SK-N-SH (cell line): ENCODE results near the gene MRM1. TPM values are rescaled to one million over a fixed set of nuclear protein-coding genes. Genes with fewer than 3 reads are reported as not detected.
A peak's percentile ranks its signal among the peaks of the same experiment; 100 is the strongest.

Source experiments
- CTCF ChIA-PET: fragments of 300-600, 350-600 bp; formaldehyde crosslinking; extraction: SDS; loops from one replicate; lab custom pipeline; 2021; lab: Yijun Ruan, JAX
- POLR2A ChIA-PET: fragments of 350-600 bp; sonication (Branson Sonifier 250); formaldehyde crosslinking; extraction: SDS; loops from one replicate; lab custom pipeline; 2020; ENCODE audit warnings: antibody characterized with exemption, inconsistent platforms; lab: Yijun Ruan, JAX
- DNase-seq: peaks from one replicate; pipeline ENCODE4 v3.0.0; 2012
- H2AFZ ChIP-seq: fragments of 200-600 bp; sonication (generic); 2 replicates; pipeline ENCODE4 v1.8.1; 2016; ENCODE audit warnings: antibody characterized with exemption, mild to moderate bottlenecking, low read depth
- H3F3A ChIP-seq: fragments of 200-600 bp; sonication (generic); replicated peaks from 2 replicates; pipeline ENCODE3; 2016; ENCODE audit warnings: antibody characterized with exemption, mild to moderate bottlenecking; ENCODE audit not compliant: insufficient read depth
- H3K27ac ChIP-seq, 2 experiments: fragments of 200-500 bp in 1 of 2; fragments of 200-600 bp in 1 of 2; sonication (Bioruptor generic) in 1 of 2; sonication (generic), shearing (Covaris generic) in 1 of 2; 2 replicates each; pipeline versions ENCODE4 v1.5.1 to v1.6.1; 2014 to 2016; ENCODE audit warnings: low read depth in 2 of 2, inconsistent platforms in 1 of 2, low read length in 1 of 2, mild to moderate bottlenecking in 1 of 2, mixed read lengths in 1 of 2
- H3K27me3 ChIP-seq: fragments of 200-600 bp; sonication (generic), shearing (Covaris generic); 2 replicates; pipeline ENCODE4 v1.6.1; 2016; ENCODE audit warnings: mixed run types; ENCODE audit not compliant: insufficient read depth
- H3K36me3 ChIP-seq, 2 experiments: fragments of 200-500 bp in 1 of 2; fragments of 200-600 bp in 1 of 2; sonication (Bioruptor generic) in 1 of 2; sonication (generic) in 1 of 2; replicated peaks in 1 of 2; 2 replicates each; pipeline versions ENCODE3 to v1.5.1; 2014 to 2016; ENCODE audit warnings: low read length in 1 of 2, mild to moderate bottlenecking in 1 of 2; ENCODE audit not compliant: insufficient read depth in 2 of 2, control insufficient read depth in 1 of 2
- H3K4me1 ChIP-seq, 2 experiments: fragments of 200-500 bp in 1 of 2; fragments of 200-600 bp in 1 of 2; sonication (Bioruptor generic) in 1 of 2; sonication (generic), shearing (Covaris generic) in 1 of 2; 2 replicates each; pipeline versions ENCODE4 v1.5.1 to v1.6.1; 2014 to 2016; ENCODE audit warnings: low read depth in 1 of 2, low read length in 1 of 2, mixed run types in 1 of 2; ENCODE audit not compliant: insufficient read depth in 2 of 2, control insufficient read depth in 1 of 2
- H3K4me2 ChIP-seq: fragments of 200-600 bp; sonication (generic), shearing (Covaris generic); 2 replicates; pipeline ENCODE4 v1.6.1; 2017; ENCODE audit warnings: mixed run types
- H3K4me3 ChIP-seq, 2 experiments: fragments of 200-500 bp in 1 of 2; fragments of 200-600 bp in 1 of 2; sonication (Bioruptor generic) in 1 of 2; sonication (generic), shearing (Covaris generic) in 1 of 2; 2 replicates each; pipeline versions ENCODE4 v1.5.1 to v1.8.1; 2014 to 2016; ENCODE audit warnings: low read depth in 2 of 2, inconsistent platforms in 1 of 2, low read length in 1 of 2, mild to moderate bottlenecking in 1 of 2, mixed read lengths in 1 of 2, moderate library complexity in 1 of 2
- H3K79me2 ChIP-seq: fragments of 200-600 bp; sonication (generic); 2 replicates; pipeline ENCODE4 v1.8.1; 2017; ENCODE audit warnings: mild to moderate bottlenecking; ENCODE audit not compliant: insufficient read depth
- H3K9ac ChIP-seq: fragments of 200-600 bp; sonication (generic); 2 replicates; pipeline ENCODE4 v1.6.1; 2017; ENCODE audit warnings: mixed run types
- H3K9me2 ChIP-seq: fragments of 200-600 bp; sonication (generic); 2 replicates; pipeline ENCODE4 v1.6.1; 2017; ENCODE audit warnings: mixed run types
- H3K9me3 ChIP-seq: fragments of 200-600 bp; sonication (generic); 2 replicates; pipeline ENCODE4 v1.6.1; 2017; ENCODE audit warnings: mixed run types, mild to moderate bottlenecking, moderate library complexity
- H4K20me1 ChIP-seq: fragments of 200-600 bp; sonication (generic); 2 replicates; pipeline ENCODE4 v1.6.1; 2017; ENCODE audit warnings: mild to moderate bottlenecking, mixed run types; ENCODE audit not compliant: insufficient read depth
- CHD2 ChIP-seq: fragments of 150-350 bp; IDR thresholded peaks from 2 replicates; pipeline ENCODE4 v1.6.1; 2018; ENCODE audit warnings: low read length; ENCODE audit not compliant: partially characterized antibody
- ELF1 ChIP-seq: IDR thresholded peaks from 2 replicates; pipeline ENCODE4 v1.4.0; 2012
- EZH2phosphoT487 ChIP-seq: fragments of 200-600 bp; sonication (generic); IDR thresholded peaks from 2 replicates; pipeline ENCODE4 v1.6.1; 2017; ENCODE audit warnings: low read depth, mixed run types, mild to moderate bottlenecking, antibody characterized with exemption, moderate library complexity, borderline replicate concordance
- FOSL2 ChIP-seq: IDR thresholded peaks from 2 replicates; pipeline ENCODE4 v1.4.0; 2012; ENCODE audit warnings: low read depth, mild to moderate bottlenecking, moderate library complexity, borderline replicate concordance
- FOXJ3 ChIP-seq: sonication (generic); formaldehyde crosslinking; IDR thresholded peaks from 2 replicates; pipeline ENCODE4 v1.5.1; 2020; ENCODE audit warnings: mild to moderate bottlenecking, missing genetic modification reagents
- GABPA ChIP-seq: IDR thresholded peaks from 2 replicates; pipeline ENCODE4 v1.4.0; 2012; ENCODE audit warnings: low read depth, mild to moderate bottlenecking
- GATA2 ChIP-seq: sonication (generic); formaldehyde crosslinking; IDR thresholded peaks from 2 replicates; pipeline ENCODE4 v1.5.0; 2020; ENCODE audit warnings: mild to moderate bottlenecking, missing genetic modification reagents
- NFIC ChIP-seq: IDR thresholded peaks from 2 replicates; pipeline ENCODE4 v1.4.0; 2012; ENCODE audit warnings: borderline replicate concordance
- NRF1 ChIP-seq: IDR thresholded peaks from 2 replicates; pipeline ENCODE4 v1.6.1; 2012; ENCODE audit warnings: low read depth, mild to moderate bottlenecking, low read length
- RAD21 ChIP-seq: IDR thresholded peaks from 2 replicates; pipeline ENCODE4 v1.6.1; 2012; ENCODE audit warnings: mild to moderate bottlenecking, low read length
- RCOR1 ChIP-seq: fragments of 150-350 bp; IDR thresholded peaks from 2 replicates; pipeline ENCODE4 v1.6.1; 2017; ENCODE audit warnings: antibody characterized with exemption, low read length
- RFX5 ChIP-seq: IDR thresholded peaks from 2 replicates; pipeline ENCODE4 v1.6.1; 2012; ENCODE audit warnings: mild to moderate bottlenecking, improper control_type of control experiment, low read length
- SIN3A ChIP-seq: IDR thresholded peaks from 2 replicates; pipeline ENCODE4 v1.6.1; 2012; ENCODE audit warnings: low read depth, mild to moderate bottlenecking, low read length, moderate library complexity, borderline replicate concordance
- TEAD4 ChIP-seq: IDR thresholded peaks from 2 replicates; pipeline ENCODE4 v1.4.0; 2012; ENCODE audit warnings: mild to moderate bottlenecking, borderline replicate concordance; ENCODE audit not compliant: insufficient read depth
- WGBS: methylation state at CpG from one replicate; pipeline ENCODE4 v1.1.6; 2017; ENCODE audit warnings: low lambda C conversion rate; 5-methylcytosine and 5-hydroxymethylcytosine counted together
- polyA plus RNA-seq, 3 experiments: library from polyadenylated mRNA; depleted of rRNA; stranded (reverse); fragments of >200 nt; gene quantifications; 2 replicates each; pipeline ENCODE4 v1.2.3, GENCODE V29; 2012
- TF ChIP-seq, protein P1 (sequence below): IDR thresholded peaks from 2 replicates; pipeline ENCODE4 v1.4.0; 2012; ENCODE audit warnings: low read depth
- TF ChIP-seq, protein P2 (sequence below): IDR thresholded peaks from 2 replicates; pipeline ENCODE4; 2012
- TF ChIP-seq, protein P3 (sequence below): fragments of 150-350 bp; IDR thresholded peaks from 2 replicates; pipeline ENCODE4 v1.6.1; 2016; ENCODE audit warnings: mild to moderate bottlenecking, low read depth, low read length
- TF ChIP-seq, protein P4 (sequence below): fragments of 200-600 bp; sonication (generic); IDR thresholded peaks from 2 replicates; pipeline ENCODE4 v1.6.1; 2017; ENCODE audit warnings: antibody characterized with exemption, mild to moderate bottlenecking, moderate library complexity
- TF ChIP-seq, protein P5 (sequence below): fragments of 150-350 bp; IDR thresholded peaks from 2 replicates; pipeline ENCODE4 v1.6.1; 2017; ENCODE audit warnings: antibody characterized with exemption, low read length, low read depth, borderline replicate concordance

The MRM1 gene
- polyA plus RNA-seq, 1 of the 3 experiments (the other 2 are of a cell fraction) = 9.8 TPM

DNA sequence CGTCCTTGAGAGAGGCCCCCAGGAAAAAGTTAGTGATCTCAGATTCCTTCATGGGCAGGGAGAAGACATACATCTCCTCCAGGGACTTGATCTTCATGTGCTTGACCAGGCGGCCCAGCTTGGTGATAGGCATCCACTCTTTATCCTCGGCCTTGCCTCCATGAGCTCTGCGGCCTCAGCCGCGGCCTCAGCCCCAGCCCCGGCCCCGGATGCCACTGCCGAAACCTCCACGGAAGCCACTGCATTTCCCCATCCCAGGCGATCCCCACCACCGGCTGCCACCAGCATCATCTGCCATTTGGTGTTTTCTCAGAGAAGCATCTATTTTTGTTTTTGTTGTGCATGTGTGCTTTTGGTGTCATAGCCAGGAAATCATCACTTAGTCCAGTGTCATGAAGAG lies 26.4 kb upstream of the MRM1 start (continued):
- no peak for TF ChIP-seq NRF1

DNA sequence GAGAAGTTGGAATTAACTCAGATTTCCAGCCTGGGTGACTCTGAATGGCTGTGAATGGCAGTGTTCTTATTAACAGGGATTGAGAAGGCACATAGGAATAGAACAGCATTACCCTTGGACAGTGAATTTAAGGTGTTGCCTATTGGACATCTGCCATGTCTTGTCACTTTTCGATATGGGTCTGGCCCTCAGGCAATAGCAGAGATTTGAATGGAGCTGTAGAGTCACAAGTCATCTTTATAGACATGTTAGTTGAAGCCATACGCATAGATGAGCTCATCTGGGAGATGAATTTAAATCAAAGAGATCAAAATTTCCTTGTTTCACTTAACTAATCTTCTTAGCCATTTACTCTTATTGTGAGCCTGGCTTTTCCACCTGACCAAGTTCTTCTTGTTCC lies 24.6 kb upstream of the MRM1 start:
- no peak for DNase-seq
- H3F3A ChIP-seq = peaks cover 18% of the 10 kb centered on the region
- CTCF ChIA-PET = interaction anchor here (0.9 kb wide), 1 partner anchor 26 kb away, joined by 3 read pairs; no protein-coding TSS in a partner anchor
- H3K27me3 ChIP-seq = no peaks in the 10 kb centered on the region
- H3K4me1 ChIP-seq = no peaks in the 10 kb centered on the region
- H3K27ac ChIP-seq = no peak overlapping the region
- H2AFZ ChIP-seq = no peak overlapping the region
- no peaks in the 10 kb centered on the region for H3K9me2 ChIP-seq
- TF ChIP-seq, protein P1, sequence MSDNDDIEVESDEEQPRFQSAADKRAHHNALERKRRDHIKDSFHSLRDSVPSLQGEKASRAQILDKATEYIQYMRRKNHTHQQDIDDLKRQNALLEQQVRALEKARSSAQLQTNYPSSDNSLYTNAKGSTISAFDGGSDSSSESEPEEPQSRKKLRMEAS = no peak
- TF ChIP-seq, protein P2, sequence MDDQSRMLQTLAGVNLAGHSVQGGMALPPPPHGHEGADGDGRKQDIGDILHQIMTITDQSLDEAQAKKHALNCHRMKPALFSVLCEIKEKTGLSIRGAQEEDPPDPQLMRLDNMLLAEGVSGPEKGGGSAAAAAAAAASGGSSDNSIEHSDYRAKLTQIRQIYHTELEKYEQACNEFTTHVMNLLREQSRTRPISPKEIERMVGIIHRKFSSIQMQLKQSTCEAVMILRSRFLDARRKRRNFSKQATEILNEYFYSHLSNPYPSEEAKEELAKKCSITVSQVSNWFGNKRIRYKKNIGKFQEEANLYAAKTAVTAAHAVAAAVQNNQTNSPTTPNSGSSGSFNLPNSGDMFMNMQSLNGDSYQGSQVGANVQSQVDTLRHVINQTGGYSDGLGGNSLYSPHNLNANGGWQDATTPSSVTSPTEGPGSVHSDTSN = no peak
- TF ChIP-seq GABPA (no peak), RAD21 (no peak)
- no peak overlapping the region for H3K9ac ChIP-seq
- H3K36me3 ChIP-seq = peaks cover 38 to 59% of the 10 kb centered on the region in 2 experiments
- H4K20me1 ChIP-seq = peaks cover 52% of the 10 kb centered on the region
- no peak overlapping the region for H3K4me3 ChIP-seq
- H3K4me2 ChIP-seq = no peak overlapping the region
- POLR2A ChIA-PET = no interaction called here
- WGBS = 91% methylated on average over 2 of the region's 2 CpGs
- no peaks in the 10 kb centered on the region for H3K9me3 ChIP-seq
- H3K79me2 ChIP-seq = peaks cover 72% of the 10 kb centered on the region

DNA sequence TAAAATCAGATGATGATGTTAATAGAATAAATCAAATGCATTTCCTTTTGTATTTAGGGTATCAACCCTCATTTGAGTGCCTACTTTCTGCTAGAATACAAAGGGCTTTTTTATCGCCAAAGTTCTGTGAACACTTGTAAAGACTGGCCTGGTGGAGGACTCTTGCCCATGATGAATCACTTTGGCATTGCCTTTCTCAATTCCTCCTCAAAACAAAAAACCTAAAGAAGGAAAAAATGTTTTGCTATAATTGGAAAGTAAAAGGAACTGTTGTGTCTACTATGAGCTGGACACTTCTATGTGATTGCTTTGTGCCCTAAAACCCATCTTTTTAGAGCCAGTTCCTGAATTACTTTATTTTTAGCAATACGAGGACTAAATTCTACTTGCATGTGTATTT lies 22.7 kb upstream of the MRM1 start:
- no peaks in the 10 kb centered on the region for H3K27me3 ChIP-seq
- ChIA-PET CTCF (interaction anchor here (0.9 kb wide), 1 partner anchor 469 kb away, joined by 3 read pairs; no protein-coding TSS in a partner anchor), POLR2A (no interaction called here)
- no peaks in the 10 kb centered on the region for H3K9me3 ChIP-seq
- no peaks in the 10 kb centered on the region for H3K4me1 ChIP-seq
- H3F3A ChIP-seq = peaks cover 9% of the 10 kb centered on the region
- peaks cover 68% of the 10 kb centered on the region for H3K79me2 ChIP-seq
- no peaks in the 10 kb centered on the region for H3K9me2 ChIP-seq
- peaks cover 43% of the 10 kb centered on the region for H4K20me1 ChIP-seq
- H2AFZ ChIP-seq = no peak overlapping the region
- 0 out of 2 replicates have a peak overlapping the region, but pooled peaks have one; percentile 10 for H3K4me2 ChIP-seq
- no peak overlapping the region for H3K4me3 ChIP-seq
- whole genome bisulfite sequencing = 98% methylated on average over 2 of the region's 2 CpGs
- peaks cover 37 to 56% of the 10 kb centered on the region in 2 experiments for H3K36me3 ChIP-seq
- DNase-seq = no peak
- H3K9ac ChIP-seq = no peak overlapping the region
- H3K27ac ChIP-seq = no peak overlapping the region
- TF ChIP-seq FOSL2 (no peak), RCOR1 (no peak), ELF1 (no peak), EZH2phosphoT487 (no peak), GATA2 (no peak), RAD21 (no peak), NFIC (no peak), TEAD4 (no peak), SIN3A (no peak), GABPA (no peak), CHD2 (no peak), FOXJ3 (CRISPR knock-in tag) (no peak), RFX5 (no peak), NRF1 (no peak)
- TF ChIP-seq, protein P3, sequence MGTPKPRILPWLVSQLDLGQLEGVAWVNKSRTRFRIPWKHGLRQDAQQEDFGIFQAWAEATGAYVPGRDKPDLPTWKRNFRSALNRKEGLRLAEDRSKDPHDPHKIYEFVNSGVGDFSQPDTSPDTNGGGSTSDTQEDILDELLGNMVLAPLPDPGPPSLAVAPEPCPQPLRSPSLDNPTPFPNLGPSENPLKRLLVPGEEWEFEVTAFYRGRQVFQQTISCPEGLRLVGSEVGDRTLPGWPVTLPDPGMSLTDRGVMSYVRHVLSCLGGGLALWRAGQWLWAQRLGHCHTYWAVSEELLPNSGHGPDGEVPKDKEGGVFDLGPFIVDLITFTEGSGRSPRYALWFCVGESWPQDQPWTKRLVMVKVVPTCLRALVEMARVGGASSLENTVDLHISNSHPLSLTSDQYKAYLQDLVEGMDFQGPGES = no peak
- TF ChIP-seq, protein P4, sequence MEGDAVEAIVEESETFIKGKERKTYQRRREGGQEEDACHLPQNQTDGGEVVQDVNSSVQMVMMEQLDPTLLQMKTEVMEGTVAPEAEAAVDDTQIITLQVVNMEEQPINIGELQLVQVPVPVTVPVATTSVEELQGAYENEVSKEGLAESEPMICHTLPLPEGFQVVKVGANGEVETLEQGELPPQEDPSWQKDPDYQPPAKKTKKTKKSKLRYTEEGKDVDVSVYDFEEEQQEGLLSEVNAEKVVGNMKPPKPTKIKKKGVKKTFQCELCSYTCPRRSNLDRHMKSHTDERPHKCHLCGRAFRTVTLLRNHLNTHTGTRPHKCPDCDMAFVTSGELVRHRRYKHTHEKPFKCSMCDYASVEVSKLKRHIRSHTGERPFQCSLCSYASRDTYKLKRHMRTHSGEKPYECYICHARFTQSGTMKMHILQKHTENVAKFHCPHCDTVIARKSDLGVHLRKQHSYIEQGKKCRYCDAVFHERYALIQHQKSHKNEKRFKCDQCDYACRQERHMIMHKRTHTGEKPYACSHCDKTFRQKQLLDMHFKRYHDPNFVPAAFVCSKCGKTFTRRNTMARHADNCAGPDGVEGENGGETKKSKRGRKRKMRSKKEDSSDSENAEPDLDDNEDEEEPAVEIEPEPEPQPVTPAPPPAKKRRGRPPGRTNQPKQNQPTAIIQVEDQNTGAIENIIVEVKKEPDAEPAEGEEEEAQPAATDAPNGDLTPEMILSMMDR = no peak
- TF ChIP-seq, protein P5, sequence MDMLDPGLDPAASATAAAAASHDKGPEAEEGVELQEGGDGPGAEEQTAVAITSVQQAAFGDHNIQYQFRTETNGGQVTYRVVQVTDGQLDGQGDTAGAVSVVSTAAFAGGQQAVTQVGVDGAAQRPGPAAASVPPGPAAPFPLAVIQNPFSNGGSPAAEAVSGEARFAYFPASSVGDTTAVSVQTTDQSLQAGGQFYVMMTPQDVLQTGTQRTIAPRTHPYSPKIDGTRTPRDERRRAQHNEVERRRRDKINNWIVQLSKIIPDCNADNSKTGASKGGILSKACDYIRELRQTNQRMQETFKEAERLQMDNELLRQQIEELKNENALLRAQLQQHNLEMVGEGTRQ = no peak
- TF ChIP-seq, protein P2 = no peak
